ENCODE results near the gene SSR3.
"Not testable (repeated sequence)": the region's sequence is repeated elsewhere in the genome, so short reads cannot be mapped to it uniquely, and the experiment has no call there.

Gene SSR3

GRCh38 chr3:156576651-156577348 is 21.9 kb upstream of the SSR3 start:
- TF ChIP-seq CTCF (IDR thresholded peaks at IDR 0.05; ENCODE audit: low read depth, low read length, poor library complexity, severe bottlenecking) (no peak), EZH2phosphoT487 (IDR thresholded peaks at IDR 0.05; ENCODE audit: borderline replicate concordance, low read length) (no peak)
- H3K27ac ChIP-seq (ENCODE audit: low read depth, low read length): no peak overlapping the region
- no peaks in the 10 kb centered on the region for H3F3A ChIP-seq (ENCODE audit: control insufficient read depth, insufficient read depth)

GRCh38 chr3:156576051-156576450 is 21.1 kb upstream of the SSR3 start:
- H3K36me3 ChIP-seq (ENCODE audit: control insufficient read depth, low read length): no peaks in the 10 kb centered on the region
- no peak overlapping the region for H3K4me2 ChIP-seq (ENCODE audit: low read length)
- H3K4me1 ChIP-seq (ENCODE audit: control insufficient read depth, low read length): peaks cover 36% of the 10 kb centered on the region
- no peaks in the 10 kb centered on the region for H3F3A ChIP-seq (ENCODE audit: control insufficient read depth, insufficient read depth)
- no peaks in the 10 kb centered on the region for H3K9me2 ChIP-seq (replicated peaks; ENCODE audit: control insufficient read depth, low read length)
- no peaks in the 10 kb centered on the region for H3K27me3 ChIP-seq (ENCODE audit: control insufficient read depth, low read length)
- H3K9me3 ChIP-seq (ENCODE audit: control insufficient read depth, insufficient read depth, low read length): no peaks in the 10 kb centered on the region
- no peak overlapping the region for H3K4me3 ChIP-seq (ENCODE audit: low read length)
- H3K27ac ChIP-seq (ENCODE audit: low read depth, low read length): no peak overlapping the region
- H3K79me2 ChIP-seq (ENCODE audit: control insufficient read depth, low read length): no peaks in the 10 kb centered on the region
- H4K20me1 ChIP-seq (ENCODE audit: control insufficient read depth, insufficient read depth, low read depth, low read length): no peaks in the 10 kb centered on the region
- TF ChIP-seq CTCF (IDR thresholded peaks at IDR 0.05; ENCODE audit: low read depth, low read length, poor library complexity, severe bottlenecking): no peak
- TF ChIP-seq EZH2phosphoT487 (IDR thresholded peaks at IDR 0.05; ENCODE audit: borderline replicate concordance, low read length): no peak

More at GRCh38 chr3:156576651-156577348, 21.9 kb upstream of the SSR3 start:
- H3K4me2 ChIP-seq (ENCODE audit: low read length): no peak overlapping the region
- no peaks in the 10 kb centered on the region for H3K9me2 ChIP-seq (replicated peaks; ENCODE audit: control insufficient read depth, low read length)
- no peak overlapping the region for H3K4me3 ChIP-seq (ENCODE audit: low read length)
- no peaks in the 10 kb centered on the region for H3K27me3 ChIP-seq (ENCODE audit: control insufficient read depth, low read length)
- H3K79me2 ChIP-seq (ENCODE audit: control insufficient read depth, low read length): no peaks in the 10 kb centered on the region
- no peaks in the 10 kb centered on the region for H4K20me1 ChIP-seq (ENCODE audit: control insufficient read depth, insufficient read depth, low read depth, low read length)
- peaks cover 35% of the 10 kb centered on the region for H3K4me1 ChIP-seq (ENCODE audit: control insufficient read depth, low read length)
- H3K36me3 ChIP-seq (ENCODE audit: control insufficient read depth, low read length): no peaks in the 10 kb centered on the region
- H3K9me3 ChIP-seq (ENCODE audit: control insufficient read depth, insufficient read depth, low read length): no peaks in the 10 kb centered on the region

GRCh38 chr3:156575641-156576040 is 20.7 kb upstream of the SSR3 start:
- no peaks in the 10 kb centered on the region for H3F3A ChIP-seq (ENCODE audit: control insufficient read depth, insufficient read depth)
- no peaks in the 10 kb centered on the region for H3K27me3 ChIP-seq (ENCODE audit: control insufficient read depth, low read length)
- H3K36me3 ChIP-seq (ENCODE audit: control insufficient read depth, low read length): no peaks in the 10 kb centered on the region
- no peaks in the 10 kb centered on the region for H4K20me1 ChIP-seq (ENCODE audit: control insufficient read depth, insufficient read depth, low read depth, low read length)
- no peak overlapping the region for H3K4me2 ChIP-seq (ENCODE audit: low read length)
- H3K9me3 ChIP-seq (ENCODE audit: control insufficient read depth, insufficient read depth, low read length): no peaks in the 10 kb centered on the region
- H3K4me1 ChIP-seq (ENCODE audit: control insufficient read depth, low read length): peaks cover 35% of the 10 kb centered on the region
- H3K27ac ChIP-seq (ENCODE audit: low read depth, low read length): no peak overlapping the region
- H3K79me2 ChIP-seq (ENCODE audit: control insufficient read depth, low read length): no peaks in the 10 kb centered on the region
- no peak overlapping the region for H3K4me3 ChIP-seq (ENCODE audit: low read length)
- H3K9me2 ChIP-seq (replicated peaks; ENCODE audit: control insufficient read depth, low read length): no peaks in the 10 kb centered on the region
- TF ChIP-seq CTCF (IDR thresholded peaks at IDR 0.05; ENCODE audit: low read depth, low read length, poor library complexity, severe bottlenecking): no peak
- TF ChIP-seq EZH2phosphoT487 (IDR thresholded peaks at IDR 0.05; ENCODE audit: borderline replicate concordance, low read length): no peak

- H3K4me3 ChIP-seq (ENCODE audit: low read length); H4K20me1 ChIP-seq (ENCODE audit: control insufficient read depth, insufficient read depth, low read depth, low read length); H3K4me2 ChIP-seq (ENCODE audit: low read length); H3K9me3 ChIP-seq (ENCODE audit: control insufficient read depth, insufficient read depth, low read length); H3F3A ChIP-seq (ENCODE audit: control insufficient read depth, insufficient read depth); H3K27ac ChIP-seq (ENCODE audit: low read depth, low read length); H3K79me2 ChIP-seq (ENCODE audit: control insufficient read depth, low read length); H3K9me2 ChIP-seq (replicated peaks; ENCODE audit: control insufficient read depth, low read length); H3K27me3 ChIP-seq (ENCODE audit: control insufficient read depth, low read length); H3K36me3 ChIP-seq (ENCODE audit: control insufficient read depth, low read length): not testable (repeated sequence)
- peaks cover 20% of the 10 kb centered on the region; the same call in 1 of the 2 replicates for H3K4me1 ChIP-seq (ENCODE audit: control insufficient read depth, low read length)
Measured at GRCh38 chr3:156569881-156570280, 15.0 kb upstream of the SSR3 start.

- H3K9me2 ChIP-seq (replicated peaks; ENCODE audit: control insufficient read depth, low read length); H3K27me3 ChIP-seq (ENCODE audit: control insufficient read depth, low read length); H3K79me2 ChIP-seq (ENCODE audit: control insufficient read depth, low read length); H3K9me3 ChIP-seq (ENCODE audit: control insufficient read depth, insufficient read depth, low read length); H3F3A ChIP-seq (ENCODE audit: control insufficient read depth, insufficient read depth); H3K27ac ChIP-seq (ENCODE audit: low read depth, low read length); H3K4me2 ChIP-seq (ENCODE audit: low read length); H3K4me3 ChIP-seq (ENCODE audit: low read length); H3K36me3 ChIP-seq (ENCODE audit: control insufficient read depth, low read length); H4K20me1 ChIP-seq (ENCODE audit: control insufficient read depth, insufficient read depth, low read depth, low read length): not testable (repeated sequence)
- H3K4me1 ChIP-seq (ENCODE audit: control insufficient read depth, low read length): peaks cover 20% of the 10 kb centered on the region; the same call in 1 of the 2 replicates
Measured at GRCh38 chr3:156569016-156569415, 14.1 kb upstream of the SSR3 start.

Measured in DOHH2 (cell line).